OCI-LY7 (cell line): ENCODE measurements around the gene EVA1C. TPM values are rescaled to one million over a fixed set of nuclear protein-coding genes. Genes with fewer than 3 reads are reported as not detected.
A peak's percentile ranks its signal among the peaks of the same experiment; 100 is the strongest.

Experiments
- BruUV-seq: library from RNA; stranded (reverse); fragments of 400-500 nt; replicated peaks from 2 replicates; lab custom pipeline; 2021; lab: Mats Ljungman, UMichigan
- CTCF ChIA-PET: fragments of 300-600 bp; sonication (Branson Sonifier 250); formaldehyde crosslinking; loops from one replicate; lab custom pipeline; 2022; ENCODE audit warnings: antibody characterized with exemption; ENCODE audit not compliant: unreplicated experiment; lab: Charles Lee
- POLR2A ChIA-PET: fragments of 300-600 bp; sonication (Branson Sonifier 250); formaldehyde crosslinking; loops from one replicate; lab custom pipeline; 2022; ENCODE audit warnings: antibody characterized with exemption; lab: Charles Lee
- DNase-seq: peaks from one replicate; pipeline ENCODE4 v3.0.0-alpha.2; 2015; ENCODE audit warnings: low spot score
- H2AFZ ChIP-seq: fragments of 200-600 bp; sonication (generic), shearing (Covaris generic); 2 replicates; pipeline ENCODE4 v1.6.1; 2014; ENCODE audit warnings: mild to moderate bottlenecking, antibody characterized with exemption, low read length, moderate library complexity
- H3K27ac ChIP-seq: fragments of 200-600 bp; sonication (generic); 2 replicates; pipeline ENCODE4 v1.5.1; 2014; ENCODE audit warnings: mixed run types, low read depth, mild to moderate bottlenecking, moderate library complexity, low read length, inconsistent platforms; ENCODE audit not compliant: poor library complexity, severe bottlenecking
- H3K36me3 ChIP-seq: fragments of 200-600 bp; sonication (generic); 2 replicates; pipeline ENCODE4 v1.6.1; 2014; ENCODE audit warnings: mild to moderate bottlenecking, antibody characterized with exemption, low read length, moderate library complexity, mixed read lengths; ENCODE audit not compliant: insufficient read depth
- H3K4me1 ChIP-seq: fragments of 200-600 bp; sonication (generic); 2 replicates; pipeline ENCODE4 v1.5.1; 2014; ENCODE audit warnings: mild to moderate bottlenecking, low read length; ENCODE audit not compliant: insufficient read depth, poor library complexity, severe bottlenecking
- H3K4me2 ChIP-seq: fragments of 200-600 bp; sonication (generic); 2 replicates; pipeline ENCODE4 v1.6.1; 2014; ENCODE audit warnings: mild to moderate bottlenecking, low read length
- H3K4me3 ChIP-seq: fragments of 200-600 bp; sonication (generic); 2 replicates; pipeline ENCODE4 v1.5.1; 2014; ENCODE audit warnings: mild to moderate bottlenecking, low read depth, low read length; ENCODE audit not compliant: poor library complexity, severe bottlenecking
- H3K79me2 ChIP-seq: fragments of 200-600 bp; sonication (generic); 2 replicates; pipeline ENCODE4 v1.6.1; 2016; ENCODE audit warnings: low read depth, mild to moderate bottlenecking, low read length, moderate library complexity, mixed read lengths; ENCODE audit not compliant: insufficient read depth
- H3K9me2 ChIP-seq: fragments of 200-600 bp; sonication (generic); 2 replicates; pipeline ENCODE4 v1.6.1; 2016; ENCODE audit warnings: mild to moderate bottlenecking, low read length, mixed read lengths; ENCODE audit not compliant: insufficient read depth
- H3K9me3 ChIP-seq: fragments of 200-600 bp; sonication (generic); 2 replicates; pipeline ENCODE4 v1.6.1; 2014; ENCODE audit warnings: mild to moderate bottlenecking, mixed run types, low read length, mixed read lengths
- H4K20me1 ChIP-seq: fragments of 200-600 bp; sonication (generic); 2 replicates; pipeline ENCODE4 v1.6.1; 2014; ENCODE audit warnings: mild to moderate bottlenecking, antibody characterized with exemption, low read length, moderate library complexity, mixed read lengths; ENCODE audit not compliant: insufficient read depth
- EZH2phosphoT487 ChIP-seq: fragments of 200-600 bp; sonication (generic); IDR thresholded peaks from 2 replicates; pipeline ENCODE4 v1.6.1; 2018; ENCODE audit warnings: low read depth, borderline replicate concordance, mild to moderate bottlenecking, mixed run types, antibody characterized with exemption, low read length, moderate library complexity, mixed read lengths
- intact Hi-C: fragments of 100-400 bp; cut with micrococcal nuclease; formaldehyde crosslinking; loops from one replicate; pipeline ENCODE4 v1.10.0; 2022; ENCODE audit not compliant: unreplicated experiment
- total RNA-seq, 2 experiments: library from RNA; depleted of rRNA in 1 of 2; stranded (reverse); fragments of >200 nt in 1 of 2; shearing (Covaris generic) in 1 of 2; gene quantifications; 2 replicates each; pipeline ENCODE4 v1.2.3, GENCODE V29; 2014 to 2022
- TF ChIP-seq, protein P1 (sequence below): fragments of 200-600 bp; sonication (generic); conservative IDR thresholded peaks from 2 replicates; pipeline ENCODE4 v1.5.1; 2014; ENCODE audit warnings: mild to moderate bottlenecking, antibody characterized with exemption, low read length, moderate library complexity, mixed read lengths

The EVA1C gene
- total RNA-seq, 2 experiments from 2014 or later, result not detected

DNA sequence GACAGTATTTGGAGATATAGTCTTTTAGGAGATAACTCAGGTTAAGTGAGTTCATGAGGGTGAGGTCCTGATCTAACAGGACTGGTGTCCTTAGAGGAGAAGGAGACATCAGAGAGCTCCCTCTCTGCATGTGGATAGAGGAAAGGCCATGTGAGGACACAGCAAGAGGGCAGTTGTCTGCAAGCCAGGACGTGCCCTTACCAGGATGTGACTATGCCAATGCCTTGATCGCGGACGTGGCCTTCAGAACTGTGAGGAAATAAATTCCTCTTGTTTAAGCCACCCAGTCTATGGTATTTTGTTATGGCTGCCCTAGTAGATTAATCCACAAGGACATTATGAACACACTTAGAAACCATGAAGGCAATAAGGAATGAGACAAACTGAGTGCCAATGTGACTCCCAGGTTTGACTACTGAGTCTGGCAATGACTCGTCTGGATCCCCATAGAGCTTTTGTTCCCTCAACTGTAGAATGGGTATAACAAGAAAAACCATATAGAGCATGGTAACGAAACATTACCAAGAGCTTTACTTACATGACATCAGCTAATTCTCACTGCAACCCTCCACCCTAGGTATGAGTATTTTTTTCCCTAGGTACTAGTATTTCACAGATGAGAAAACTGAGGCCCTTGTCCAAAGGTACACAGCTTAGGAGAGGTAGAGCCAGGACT lies 26.2 kb upstream of the EVA1C start:
- Histone ChIP-seq H4K20me1 (peaks cover 7% of the 10 kb centered on the region), H3K4me3 (no peak overlapping the region), H3K36me3 (peaks cover 78% of the 10 kb centered on the region), H3K9me3 (no peaks in the 10 kb centered on the region), H3K4me1 (peaks cover 28% of the 10 kb centered on the region), H3K9me2 (no peaks in the 10 kb centered on the region), H3K79me2 (peaks cover 49% of the 10 kb centered on the region), H3K27ac (no peak overlapping the region), H3K4me2 (no peak overlapping the region), H2AFZ (no peak overlapping the region)
- no peak for DNase-seq
- intact Hi-C loops, result no loop called here
- POLR2A ChIA-PET, result interaction anchor here (0.5 to 1.2 kb wide), 5 partner anchors 16 to 1191 kb away, joined by 3 to 5 read pairs (median 4); no protein-coding TSS in a partner anchor
- no peak for TF ChIP-seq EZH2phosphoT487
- TF ChIP-seq, protein P1, sequence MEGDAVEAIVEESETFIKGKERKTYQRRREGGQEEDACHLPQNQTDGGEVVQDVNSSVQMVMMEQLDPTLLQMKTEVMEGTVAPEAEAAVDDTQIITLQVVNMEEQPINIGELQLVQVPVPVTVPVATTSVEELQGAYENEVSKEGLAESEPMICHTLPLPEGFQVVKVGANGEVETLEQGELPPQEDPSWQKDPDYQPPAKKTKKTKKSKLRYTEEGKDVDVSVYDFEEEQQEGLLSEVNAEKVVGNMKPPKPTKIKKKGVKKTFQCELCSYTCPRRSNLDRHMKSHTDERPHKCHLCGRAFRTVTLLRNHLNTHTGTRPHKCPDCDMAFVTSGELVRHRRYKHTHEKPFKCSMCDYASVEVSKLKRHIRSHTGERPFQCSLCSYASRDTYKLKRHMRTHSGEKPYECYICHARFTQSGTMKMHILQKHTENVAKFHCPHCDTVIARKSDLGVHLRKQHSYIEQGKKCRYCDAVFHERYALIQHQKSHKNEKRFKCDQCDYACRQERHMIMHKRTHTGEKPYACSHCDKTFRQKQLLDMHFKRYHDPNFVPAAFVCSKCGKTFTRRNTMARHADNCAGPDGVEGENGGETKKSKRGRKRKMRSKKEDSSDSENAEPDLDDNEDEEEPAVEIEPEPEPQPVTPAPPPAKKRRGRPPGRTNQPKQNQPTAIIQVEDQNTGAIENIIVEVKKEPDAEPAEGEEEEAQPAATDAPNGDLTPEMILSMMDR, result no peak
- CTCF ChIA-PET, result no interaction called here
- BruUV-seq, result no TSS peak

DNA sequence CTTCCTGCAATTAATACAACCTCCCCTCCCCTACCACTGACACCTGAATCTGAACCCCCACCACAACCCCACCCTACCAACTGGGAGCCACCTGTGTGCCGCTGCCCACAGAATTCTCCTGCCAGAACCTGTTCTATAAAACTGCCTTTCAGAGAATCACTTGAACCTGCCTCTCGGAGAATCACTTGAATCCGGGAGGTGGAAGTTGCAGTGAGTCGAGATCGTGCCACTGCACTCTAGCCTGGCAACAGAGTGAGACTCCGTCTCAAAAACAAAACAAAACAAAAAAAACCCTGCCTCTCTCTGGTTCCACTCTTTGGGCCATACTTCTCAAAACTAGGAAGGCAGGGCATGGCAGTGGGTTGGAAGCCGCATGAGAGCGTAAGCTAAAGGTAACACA lies 25.4 kb upstream of the EVA1C start:
- ChIA-PET POLR2A (interaction anchor here (0.7 kb wide), 1 partner anchor 1524 kb away, joined by 4 read pairs; no protein-coding TSS in a partner anchor), CTCF (no interaction called here)
- Histone ChIP-seq H3K9me3 (no peaks in the 10 kb centered on the region), H3K27ac (no peak overlapping the region), H3K79me2 (peaks cover 57% of the 10 kb centered on the region), H4K20me1 (peaks cover 7% of the 10 kb centered on the region), H3K4me2 (no peak overlapping the region), H3K4me3 (no peak overlapping the region), H3K4me1 (peaks cover 33% of the 10 kb centered on the region), H2AFZ (no peak overlapping the region), H3K9me2 (no peaks in the 10 kb centered on the region), H3K36me3 (peaks cover 70% of the 10 kb centered on the region)
- TF ChIP-seq, protein P1, result no peak
- no peak for TF ChIP-seq EZH2phosphoT487
- intact Hi-C loops, result no loop called here
- no TSS peak for BruUV-seq
- DNase-seq, result no peak

DNA sequence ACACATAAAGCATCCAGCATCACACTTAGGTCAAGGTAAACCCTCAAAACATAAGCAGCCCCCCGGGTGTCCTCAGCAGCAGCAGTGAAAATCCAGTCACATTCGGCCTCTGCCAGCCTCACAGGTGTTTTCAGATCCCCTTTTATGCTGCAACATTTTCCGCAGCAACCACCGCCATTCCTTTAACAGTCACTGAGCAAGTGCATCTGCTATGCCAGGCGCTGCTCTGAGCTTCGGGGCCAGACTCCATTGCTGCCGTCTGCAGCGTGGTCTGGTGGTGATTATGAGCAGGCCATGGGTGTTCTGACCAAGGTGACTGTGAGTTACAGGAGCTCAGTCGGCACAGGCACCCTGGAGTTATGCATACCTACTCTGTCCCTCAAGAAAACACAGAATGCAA lies 24.2 kb upstream of the EVA1C start:
- Histone ChIP-seq H3K9me3 (no peaks in the 10 kb centered on the region), H3K79me2 (peaks cover 62% of the 10 kb centered on the region), H3K4me3 (peak overlapping the region; percentile 22), H3K9me2 (no peaks in the 10 kb centered on the region), H3K4me2 (peak overlapping the region; percentile 59), H2AFZ (no peak overlapping the region), H3K4me1 (peaks cover 34% of the 10 kb centered on the region), H3K27ac (peak overlapping the region; percentile 28), H3K36me3 (peaks cover 58% of the 10 kb centered on the region), H4K20me1 (peaks cover 7% of the 10 kb centered on the region)
- BruUV-seq, result no TSS peak
- DNase-seq, result peak; percentile 57
- POLR2A ChIA-PET, result no interaction called here
- CTCF ChIA-PET, result no interaction called here
- TF ChIP-seq, protein P1, result no peak
- no peak for TF ChIP-seq EZH2phosphoT487
- intact Hi-C loops, result no loop called here
